ENCODE data around the gene BLOC1S3.

DNA sequence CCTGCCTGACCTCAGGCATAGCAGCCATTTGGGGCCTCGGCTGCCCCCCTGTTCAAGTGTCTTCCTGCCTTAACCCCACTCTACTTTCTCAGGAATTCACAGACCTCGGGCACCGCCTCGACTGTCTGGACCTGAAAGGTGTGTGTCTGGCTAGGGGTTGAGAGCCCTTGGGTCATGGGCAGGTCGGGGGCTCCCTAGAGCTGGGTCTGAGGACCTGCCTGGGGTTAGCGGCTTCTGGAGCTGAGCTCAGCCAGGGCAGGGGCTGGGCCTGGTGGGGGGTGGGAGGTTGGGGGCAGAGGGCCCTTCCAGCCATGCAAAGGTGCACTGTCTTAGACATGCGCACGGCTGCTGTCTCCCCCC is 38.5 kb upstream of the BLOC1S3 start:
- TF ChIP-seq, protein P1, sequence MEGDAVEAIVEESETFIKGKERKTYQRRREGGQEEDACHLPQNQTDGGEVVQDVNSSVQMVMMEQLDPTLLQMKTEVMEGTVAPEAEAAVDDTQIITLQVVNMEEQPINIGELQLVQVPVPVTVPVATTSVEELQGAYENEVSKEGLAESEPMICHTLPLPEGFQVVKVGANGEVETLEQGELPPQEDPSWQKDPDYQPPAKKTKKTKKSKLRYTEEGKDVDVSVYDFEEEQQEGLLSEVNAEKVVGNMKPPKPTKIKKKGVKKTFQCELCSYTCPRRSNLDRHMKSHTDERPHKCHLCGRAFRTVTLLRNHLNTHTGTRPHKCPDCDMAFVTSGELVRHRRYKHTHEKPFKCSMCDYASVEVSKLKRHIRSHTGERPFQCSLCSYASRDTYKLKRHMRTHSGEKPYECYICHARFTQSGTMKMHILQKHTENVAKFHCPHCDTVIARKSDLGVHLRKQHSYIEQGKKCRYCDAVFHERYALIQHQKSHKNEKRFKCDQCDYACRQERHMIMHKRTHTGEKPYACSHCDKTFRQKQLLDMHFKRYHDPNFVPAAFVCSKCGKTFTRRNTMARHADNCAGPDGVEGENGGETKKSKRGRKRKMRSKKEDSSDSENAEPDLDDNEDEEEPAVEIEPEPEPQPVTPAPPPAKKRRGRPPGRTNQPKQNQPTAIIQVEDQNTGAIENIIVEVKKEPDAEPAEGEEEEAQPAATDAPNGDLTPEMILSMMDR (IDR thresholded peaks at IDR 0.05), result no peak
- no peak for TF ChIP-seq ZFX (IDR thresholded peaks at IDR 0.05; ENCODE audit: borderline replicate concordance)
